Keratinocyte (primary cell): ENCODE measurements around the gene SCARB1.

ENCODE experiments used
- CTCF ChIP-seq, 3 experiments: IDR thresholded peaks in 1 of 3; conservative IDR thresholded peaks in 1 of 3; optimal IDR thresholded peaks in 1 of 3; 2 replicates in 2 of 3; 3 replicates in 1 of 3; pipeline versions ENCODE3 to v1.5.1; 2011; ENCODE audit warnings: low read length in 3 of 3, mild to moderate bottlenecking in 3 of 3, moderate library complexity in 2 of 3, control low read depth in 1 of 3, inconsistent platforms in 1 of 3; ENCODE audit not compliant: insufficient read depth in 2 of 3; ENCODE audit errors: extremely low read depth in 1 of 3
- EZH2 ChIP-seq: IDR thresholded peaks from one replicate; pipeline ENCODE4 v1.6.1; 2012; ENCODE audit warnings: inconsistent platforms, mild to moderate bottlenecking, low read length, moderate library complexity

DNA sequence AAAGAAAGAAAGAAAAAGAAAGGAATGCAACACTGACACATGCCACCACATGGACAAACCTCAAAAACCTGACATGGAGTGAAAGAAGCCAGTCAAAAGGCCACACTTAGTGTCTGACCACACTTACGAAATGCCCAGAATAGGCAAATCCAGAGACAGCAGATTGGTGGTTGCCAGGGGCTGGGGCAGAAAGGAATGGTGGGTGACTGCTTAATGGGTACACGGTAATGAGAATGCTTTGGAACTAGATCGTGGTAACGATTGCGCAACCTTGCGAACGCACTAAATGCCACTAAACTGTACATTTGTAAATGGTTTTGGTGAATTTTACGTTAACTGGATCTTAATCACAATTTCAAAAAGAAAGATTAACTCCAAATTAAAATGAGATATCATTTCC, 39.5 kb downstream of the SCARB1 start:
- TF ChIP-seq CTCF (optimal IDR thresholded peaks at IDR 0.05 in 1 of 3, IDR thresholded peaks at IDR 0.05 in 1 of 3, conservative IDR thresholded peaks at IDR 0.05 in 1 of 3; ENCODE audit: extremely low read depth in 1 of 3, insufficient read depth in 2 of 3, low read length in 3 of 3) (no peak), EZH2 (no peak)
